Cerebellar nuclear complex (tissue), 1 donor: Measurements from ENCODE around the gene RHOA.

Experiments
- DNase-seq, 2 experiments: peaks; one replicate each; lab custom pipeline; 2025; lab: John Stamatoyannopoulos, UW

Gene RHOA

DNA sequence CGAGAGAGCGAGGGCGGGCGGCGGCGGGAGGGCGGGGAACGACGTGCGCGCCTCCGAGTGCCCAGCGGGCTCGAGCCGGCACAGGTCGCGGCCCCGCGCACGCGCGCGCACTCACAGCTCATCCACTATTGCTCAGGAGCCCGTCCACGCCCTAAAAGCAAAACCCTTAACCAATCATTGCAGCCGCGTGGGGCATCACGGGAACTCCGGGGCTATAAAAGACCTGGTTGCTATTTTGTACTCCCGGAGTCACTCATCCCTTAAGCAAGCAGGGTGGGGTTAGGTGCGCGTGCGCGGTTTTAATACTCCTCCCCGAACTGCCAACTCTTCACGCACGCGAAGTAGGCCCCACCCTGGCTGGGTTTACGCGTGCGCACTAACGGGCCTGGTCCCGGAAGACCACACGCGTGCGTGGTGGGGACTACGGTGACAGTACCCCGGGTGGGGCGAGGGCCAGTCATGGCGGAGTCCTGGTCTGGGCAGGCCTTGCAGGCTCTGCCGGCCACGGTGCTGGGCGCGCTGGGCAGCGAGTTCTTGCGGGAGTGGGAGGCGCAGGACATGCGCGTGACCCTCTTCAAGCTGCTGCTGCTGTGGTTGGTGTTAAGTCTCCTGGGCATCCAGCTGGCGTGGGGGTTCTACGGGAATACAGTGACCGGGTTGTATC, at the start of gene RHOA, which contains the start of gene TCTA:
Gene RHOA (minus strand): TSS at position 9 of the 664 bp plus-strand sequence. CDS start 36,387 bp downstream, outside the sequence.
Gene TCTA (plus strand): TSS at position 456 of the 664 bp plus-strand sequence. CDS start 4 bp downstream, at position 460.
- peak; percentile 96 to 98 for DNase-seq

DNA sequence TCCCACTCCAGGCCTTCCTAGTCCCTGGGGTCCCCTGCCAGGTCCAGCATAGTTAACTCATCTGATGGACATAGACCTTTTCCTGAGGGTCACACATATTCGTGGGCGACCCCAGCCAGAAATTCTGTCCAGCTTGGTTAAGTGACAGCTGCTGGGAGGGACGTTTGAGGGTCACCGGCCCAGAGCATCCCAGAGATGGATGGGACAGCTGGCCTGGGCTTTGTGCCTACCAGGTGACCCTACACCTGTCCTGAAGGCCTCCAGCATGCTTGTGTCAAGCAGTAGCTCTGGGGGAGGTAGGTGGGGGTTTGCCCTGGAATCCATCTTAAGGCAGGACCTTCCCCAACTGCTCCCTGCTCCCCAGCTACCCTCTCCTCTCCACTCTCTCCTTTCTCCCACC, 49.2 kb upstream of the RHOA start:
- DNase-seq = no peak

DNA sequence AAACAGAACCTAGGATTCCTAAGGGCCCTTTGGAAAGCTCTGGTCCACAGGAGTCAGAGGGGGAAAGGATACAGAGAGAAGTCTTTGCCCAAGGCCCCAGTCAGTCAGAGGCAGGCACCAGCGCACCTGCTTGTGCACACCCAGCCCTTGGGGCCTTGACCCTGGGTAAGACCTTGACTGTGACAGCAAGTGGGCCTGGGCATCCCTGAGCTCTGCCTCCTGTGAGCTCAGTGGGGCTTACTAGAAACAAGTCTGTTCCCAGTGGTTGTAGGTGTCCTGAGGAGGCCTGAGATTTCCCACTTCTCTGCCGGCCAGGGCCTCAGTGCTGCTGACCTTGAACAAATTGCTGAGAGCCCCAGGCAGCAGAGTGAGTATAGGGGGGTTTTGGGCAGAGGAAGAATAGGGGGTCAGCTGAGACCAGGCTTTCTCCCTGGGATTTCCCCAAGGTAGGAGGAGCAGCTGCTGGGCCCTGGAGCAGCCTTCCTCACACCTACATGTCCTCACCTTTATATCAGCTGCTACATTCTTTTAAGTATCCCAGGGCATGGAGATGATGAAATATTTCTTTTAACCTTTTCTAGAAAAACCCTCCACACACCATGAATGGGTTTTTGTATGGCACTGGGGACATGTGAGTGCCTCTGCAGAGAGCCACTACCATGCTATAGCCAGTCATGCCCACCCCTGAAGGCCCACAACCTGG, 48.6 kb upstream of the RHOA start:
- DNase-seq = no peak

DNA sequence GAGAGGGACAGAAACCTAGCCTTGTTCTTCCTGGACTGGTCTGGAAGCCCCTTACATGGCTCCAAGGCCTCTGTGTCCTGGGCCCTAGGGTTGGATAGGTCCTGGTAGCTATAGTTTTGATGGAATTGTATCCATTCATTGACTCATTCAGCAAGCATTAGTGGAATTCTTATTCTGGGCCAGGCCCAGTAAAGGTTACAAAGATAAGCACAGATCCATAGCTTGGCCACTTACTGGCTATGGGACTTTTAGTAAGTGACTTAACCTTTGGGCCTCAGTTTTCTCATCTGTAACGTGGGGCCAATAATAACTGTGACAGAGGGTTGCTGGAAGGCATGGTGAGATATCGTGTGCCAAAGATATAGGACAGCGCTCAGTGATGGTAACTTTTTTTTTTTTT, 44.7 kb upstream of the RHOA start:
- DNase-seq = no peak

DNA sequence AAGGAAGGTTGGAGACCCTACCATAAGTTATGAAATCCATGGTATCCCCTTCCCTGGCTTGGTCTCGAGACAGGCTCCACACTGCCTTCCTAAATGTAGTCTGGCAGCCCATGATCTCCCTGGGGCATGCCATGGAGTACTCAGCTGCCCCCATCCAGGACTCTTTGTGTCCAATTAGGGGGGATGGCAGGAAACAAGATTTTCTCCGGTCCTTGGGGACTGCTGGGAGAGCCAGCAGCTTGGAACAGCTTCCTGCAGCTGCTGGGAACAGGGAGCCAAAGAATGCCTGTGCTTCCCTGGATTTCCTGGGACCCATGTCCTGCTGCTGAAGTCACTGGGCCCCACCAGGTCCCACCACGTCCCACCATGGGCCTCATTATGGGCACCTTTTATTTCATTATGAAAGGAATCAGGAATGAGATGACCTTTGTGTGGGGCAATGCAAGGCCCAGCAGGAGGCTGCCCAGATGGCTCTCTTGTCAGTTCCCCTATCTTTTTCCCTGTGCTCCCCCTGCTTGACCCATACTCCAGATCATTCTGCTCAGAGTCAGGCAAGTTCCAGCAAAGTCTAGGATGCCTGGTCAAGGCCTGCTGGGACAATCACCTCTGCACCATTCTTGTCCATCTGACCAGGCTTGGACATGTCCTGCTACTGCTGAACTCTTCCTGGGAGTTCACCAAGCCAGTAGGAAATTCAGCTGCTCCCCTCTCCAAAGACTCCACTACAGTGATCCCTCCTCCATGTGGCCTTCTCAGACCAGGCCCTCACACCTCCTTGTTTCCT, 43.3 kb upstream of the RHOA start:
- no peak for DNase-seq

DNA sequence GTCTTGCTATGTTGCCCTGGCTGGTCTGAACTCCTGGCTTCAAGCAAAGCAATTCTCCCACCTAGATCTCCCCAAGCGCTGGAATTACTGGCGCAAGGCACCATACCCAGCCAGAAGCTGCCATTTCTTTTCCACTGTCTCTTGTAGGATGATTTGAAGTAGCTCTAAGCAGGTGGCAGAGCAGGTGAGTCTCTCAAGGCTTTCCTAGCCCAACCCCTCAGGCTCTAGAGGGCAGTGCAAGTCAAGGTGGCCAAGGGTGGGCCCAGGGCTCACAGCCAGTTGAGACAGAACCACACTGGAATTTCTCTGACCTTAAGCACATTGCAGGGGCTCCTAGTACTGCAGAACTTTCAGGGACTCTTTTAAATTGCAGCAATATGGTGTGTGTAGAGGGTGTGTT, 42.7 kb upstream of the RHOA start:
- no peak for DNase-seq

DNA sequence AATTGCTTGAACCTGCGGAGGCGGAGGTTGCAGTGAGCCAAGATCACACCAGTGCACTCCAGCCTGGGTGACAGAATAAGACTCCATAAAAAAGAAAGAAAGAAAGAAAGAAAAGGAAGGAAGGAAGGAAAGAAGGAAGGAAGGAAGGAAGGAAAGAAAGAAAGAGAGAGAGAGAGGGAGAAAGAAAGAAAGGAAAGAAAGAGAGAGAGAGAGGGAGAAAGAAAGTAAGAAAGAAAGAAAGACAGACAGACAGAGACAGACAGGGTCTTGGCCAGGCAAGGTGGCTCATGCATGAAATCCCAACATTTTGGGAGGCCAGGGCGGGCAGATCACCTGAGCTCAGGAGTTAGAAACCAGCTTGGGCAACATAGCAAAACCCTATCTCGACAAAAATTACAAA, 41.8 kb upstream of the RHOA start:
- DNase-seq = no peak

DNA sequence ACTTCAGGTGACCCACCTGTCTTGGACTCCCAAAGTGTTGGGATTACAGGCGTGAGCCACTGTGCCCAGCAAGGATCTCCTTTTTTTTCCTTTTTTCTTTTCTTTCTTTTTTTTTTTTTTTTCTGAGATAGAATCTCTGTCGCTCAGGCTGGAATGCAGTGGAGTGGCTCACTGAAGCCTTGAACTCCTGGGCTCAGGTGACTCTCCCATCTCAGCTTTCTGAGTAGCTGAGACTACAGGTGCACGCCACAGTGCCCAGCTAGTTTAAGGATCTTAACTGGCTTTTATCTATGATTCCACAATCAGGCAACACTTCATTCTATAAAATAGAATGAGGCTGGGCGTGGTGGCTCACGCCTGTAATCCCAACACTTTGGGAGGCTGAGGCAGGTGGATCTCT, 33.6 kb upstream of the RHOA start:
- no peak for DNase-seq

DNA sequence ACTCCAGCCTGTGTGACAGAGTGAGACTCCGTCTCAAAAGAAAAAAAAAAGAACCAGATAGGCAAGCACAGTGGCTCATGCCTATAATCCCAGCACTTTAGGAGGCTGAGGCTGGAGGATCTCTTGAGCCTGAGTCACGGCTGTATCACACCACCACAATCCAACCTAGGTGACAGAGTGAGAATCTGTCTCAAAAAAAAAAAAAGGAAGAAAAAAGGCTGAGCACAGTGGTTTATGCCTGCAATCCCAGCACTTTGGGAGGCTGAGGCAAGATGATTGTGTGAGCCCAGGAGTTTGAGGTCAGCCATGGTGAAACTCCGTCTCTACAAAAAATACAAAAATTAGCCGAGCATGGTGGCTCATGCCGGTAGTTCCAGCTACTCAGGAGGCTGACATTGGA, 23.0 kb upstream of the RHOA start:
- DNase-seq = no peak

DNA sequence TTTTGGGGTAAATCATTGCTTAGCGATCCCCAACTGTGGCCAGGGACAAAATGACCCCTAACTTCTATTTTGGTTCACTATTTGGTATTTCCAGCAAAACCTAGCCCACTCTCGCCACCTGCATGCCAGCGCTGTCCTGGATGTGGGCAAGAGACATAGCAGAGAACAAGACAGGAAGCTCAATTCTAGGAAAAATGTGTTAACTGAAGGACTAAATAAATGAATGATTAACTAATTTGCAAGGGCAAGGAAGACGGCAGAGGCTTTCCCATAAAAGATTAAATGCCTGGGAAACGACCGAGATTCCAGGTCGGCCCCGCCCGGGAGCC, 16.9 kb upstream of the RHOA start:
- DNase-seq = no peak

DNA sequence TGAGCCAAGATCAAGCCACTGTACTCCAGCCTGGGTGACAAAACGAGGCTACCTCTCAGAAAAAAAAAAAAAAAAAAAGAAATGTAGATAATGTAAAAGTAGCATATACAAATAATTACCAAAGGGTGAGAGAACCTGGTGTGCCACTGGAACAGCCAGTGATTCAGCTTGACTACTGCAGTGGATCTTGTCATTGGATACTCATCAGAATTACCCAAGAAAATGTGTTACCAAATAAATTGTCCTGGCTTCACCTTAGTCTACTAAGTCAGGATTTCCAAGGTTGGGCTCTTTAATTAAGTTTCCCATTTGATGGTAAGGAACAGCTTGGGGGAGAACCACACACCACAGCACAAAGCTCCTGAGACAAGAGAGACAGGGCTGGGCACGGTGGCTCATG, 15.8 kb upstream of the RHOA start:
- DNase-seq = no peak

DNA sequence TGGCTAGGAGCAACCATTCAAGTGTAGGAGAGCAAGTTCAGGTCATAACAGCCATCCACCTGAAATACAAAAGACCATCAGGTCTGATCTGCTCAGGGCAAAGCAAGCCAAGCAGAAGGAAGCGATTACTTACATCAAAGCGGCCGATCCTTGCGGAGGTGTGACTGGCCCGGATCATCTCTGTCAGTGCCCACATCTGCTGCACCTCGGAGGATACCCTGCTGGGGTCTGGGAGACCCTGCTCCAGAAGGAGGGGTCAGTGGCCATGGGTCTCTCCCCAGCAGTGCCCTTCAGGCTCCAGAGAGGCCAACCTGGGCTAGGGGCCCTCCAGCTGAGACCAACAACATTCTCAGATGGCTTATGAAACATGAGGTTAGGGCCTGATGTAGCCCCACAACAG, 13.0 kb upstream of the RHOA start:
- no peak for DNase-seq

DNA sequence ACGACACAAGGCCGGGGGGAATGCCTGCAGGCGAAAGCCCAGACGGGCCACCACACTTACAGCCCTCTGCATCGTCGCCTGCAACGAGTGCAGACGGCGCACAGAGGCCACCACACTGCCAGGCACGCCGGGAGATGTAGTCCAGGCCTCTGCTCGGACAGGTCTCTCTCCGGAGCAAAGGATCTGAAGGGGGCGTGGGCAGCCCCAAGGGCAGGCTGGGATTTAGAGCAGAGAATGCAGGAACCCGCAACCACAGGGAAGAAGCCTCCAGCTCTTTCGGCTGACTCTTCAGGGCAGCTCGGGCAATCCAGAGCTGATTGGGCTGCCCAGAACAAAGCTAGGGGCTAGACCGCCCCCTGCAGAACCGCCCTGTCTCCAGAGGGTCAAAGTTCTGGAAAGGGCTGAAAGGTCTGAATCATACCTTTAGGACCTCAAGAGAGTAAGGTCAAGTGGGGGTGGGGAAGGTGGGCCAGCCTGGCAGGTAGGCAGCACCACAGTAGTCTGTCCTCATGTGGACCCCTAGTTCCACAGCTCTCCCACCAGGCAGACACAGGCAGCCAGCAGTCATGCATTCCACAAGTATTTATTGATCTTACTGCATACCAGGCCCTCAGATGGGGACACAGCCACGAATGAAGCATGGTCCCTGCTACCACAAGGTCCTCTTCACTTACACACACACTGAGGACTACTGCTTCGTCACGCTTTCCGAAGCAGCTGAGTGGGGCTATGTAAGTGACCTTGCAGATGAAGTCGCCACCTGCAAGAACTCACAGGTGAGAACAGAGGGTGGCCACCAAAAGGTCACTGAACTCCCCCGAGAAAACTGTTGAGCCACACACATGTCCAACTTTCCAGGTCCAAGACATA, 10.8 kb upstream of the RHOA start, which contains the start of gene AMT:
Gene AMT (minus strand): TSS at position 95 of the 870 bp plus-strand sequence. CDS start 23 bp downstream, at position 72.
- peak in 1 of 2 experiments; percentile 12 for DNase-seq

DNA sequence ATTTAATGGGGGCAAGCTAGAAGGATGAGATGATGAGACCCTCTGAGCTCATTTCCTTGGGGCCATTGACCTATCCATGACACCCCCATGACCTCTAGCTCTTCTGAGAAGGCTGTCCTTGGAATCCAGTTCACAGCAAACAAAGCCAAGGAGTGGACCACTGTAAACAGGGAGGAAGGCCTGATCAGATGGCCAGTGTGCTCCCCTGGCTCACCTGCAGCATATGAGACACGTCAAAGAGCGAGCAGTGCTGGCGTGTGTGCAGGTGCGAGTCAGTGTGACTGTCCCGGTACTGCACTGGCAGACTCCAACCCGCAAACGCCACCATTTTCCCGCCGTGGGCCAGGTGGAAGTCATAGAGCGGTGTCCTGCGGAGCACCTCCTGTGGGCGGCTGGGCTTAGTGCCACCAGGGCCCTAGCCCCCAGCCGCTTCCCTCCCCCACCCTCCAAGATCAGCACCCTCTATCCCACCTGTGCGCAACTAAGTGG, 10.2 kb upstream of the RHOA start:
- no peak for DNase-seq

DNA sequence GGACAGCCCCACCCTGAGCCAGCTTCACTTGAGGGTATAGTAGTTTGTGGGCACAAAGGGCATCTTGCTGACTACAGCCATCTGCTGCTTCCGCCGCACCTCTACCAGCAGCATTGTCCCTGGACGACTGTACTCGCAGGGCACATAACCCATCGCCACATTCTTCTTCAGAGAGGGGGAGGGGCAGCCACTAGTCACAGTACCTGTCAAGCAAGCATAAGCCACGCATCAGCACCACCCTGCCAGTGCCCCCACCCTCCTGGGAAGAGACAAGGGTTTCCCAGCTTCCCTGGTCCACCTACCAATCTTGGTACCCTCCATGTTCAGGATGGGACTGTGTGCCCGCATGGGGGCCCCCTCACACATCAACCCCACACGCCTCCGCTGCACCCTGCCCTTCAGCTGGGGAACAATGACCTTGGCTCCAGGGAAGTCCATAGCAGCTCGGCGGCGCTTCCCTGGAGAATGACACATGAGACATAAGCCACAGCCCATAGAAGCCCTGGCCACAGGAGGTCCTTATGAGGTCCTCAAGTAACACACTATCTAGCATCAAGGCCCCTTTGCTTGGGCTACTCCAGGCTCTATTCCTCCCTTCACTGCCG, 5.8 kb upstream of the RHOA start:
- DNase-seq = no peak

DNA sequence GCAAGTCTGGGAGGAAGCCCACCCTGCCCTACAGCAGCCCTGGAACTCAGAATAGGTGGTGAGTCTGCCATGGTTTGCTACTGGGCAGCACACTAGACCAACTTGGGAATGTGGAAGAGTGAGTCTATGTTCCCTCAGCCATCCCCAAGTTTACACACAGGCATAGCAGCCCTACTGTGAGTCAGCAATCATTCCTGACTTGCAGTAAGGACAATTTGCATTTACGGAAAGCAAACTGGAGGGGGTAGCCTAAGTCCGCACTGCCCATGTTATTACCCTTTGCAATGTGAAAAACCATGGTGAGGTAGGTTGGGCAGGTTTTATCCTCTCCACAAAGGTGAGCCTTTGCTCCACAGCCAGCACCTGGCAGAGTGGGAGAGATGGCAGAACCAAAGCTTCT, 5.1 kb upstream of the RHOA start:
- DNase-seq = no peak

DNA sequence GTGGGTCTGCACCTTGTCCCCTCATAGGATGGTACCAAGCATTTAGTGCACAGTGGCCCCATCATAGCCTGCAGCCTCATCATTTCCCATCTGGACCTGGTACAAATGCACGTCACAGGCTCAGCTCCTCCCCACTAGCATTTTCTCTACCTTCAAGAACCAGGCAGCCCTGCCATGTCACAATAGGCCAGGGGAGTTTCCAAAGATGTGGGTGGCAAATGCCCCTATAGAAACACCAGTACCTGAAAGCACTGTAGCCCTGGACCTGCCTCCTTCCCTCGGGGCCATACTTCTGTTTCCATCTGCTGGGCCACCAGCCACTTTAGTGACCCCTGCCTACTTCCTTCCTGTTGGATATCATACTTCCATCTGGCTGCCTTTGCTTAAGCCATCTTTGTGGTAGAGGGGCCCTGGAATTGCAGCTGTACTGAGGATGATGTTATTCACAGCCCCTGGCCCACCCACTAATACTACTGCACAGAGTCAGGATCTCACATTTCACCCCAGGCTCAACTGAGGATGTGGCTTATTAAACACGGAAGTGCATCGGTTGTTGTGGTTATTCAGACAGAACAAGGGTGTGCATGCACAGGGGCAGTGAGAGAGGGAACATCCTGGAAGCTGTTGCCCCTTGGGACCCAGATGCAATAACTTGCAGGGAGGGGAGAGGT, 4.3 kb upstream of the RHOA start:
- no peak for DNase-seq

DNA sequence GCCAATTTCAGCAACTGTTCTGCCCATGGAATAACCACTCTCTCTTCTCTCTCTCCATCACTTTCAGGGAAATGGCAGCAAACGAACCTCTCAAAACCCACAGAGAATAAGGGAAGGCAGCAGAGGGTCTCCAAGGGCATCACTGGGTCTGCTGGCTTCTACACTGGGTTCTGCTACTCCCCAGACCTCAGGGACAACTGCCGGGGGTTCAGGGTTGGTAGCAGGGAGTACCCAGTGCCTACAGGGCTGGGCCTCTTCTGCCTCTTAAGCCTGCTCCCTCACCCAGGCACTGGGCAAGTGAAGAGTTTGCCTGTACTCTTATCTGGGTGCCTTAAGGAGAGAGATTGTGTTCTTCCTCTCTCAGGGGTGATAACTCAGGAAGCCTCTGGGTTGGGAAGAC, 3.0 kb upstream of the RHOA start:
- DNase-seq = no peak

DNA sequence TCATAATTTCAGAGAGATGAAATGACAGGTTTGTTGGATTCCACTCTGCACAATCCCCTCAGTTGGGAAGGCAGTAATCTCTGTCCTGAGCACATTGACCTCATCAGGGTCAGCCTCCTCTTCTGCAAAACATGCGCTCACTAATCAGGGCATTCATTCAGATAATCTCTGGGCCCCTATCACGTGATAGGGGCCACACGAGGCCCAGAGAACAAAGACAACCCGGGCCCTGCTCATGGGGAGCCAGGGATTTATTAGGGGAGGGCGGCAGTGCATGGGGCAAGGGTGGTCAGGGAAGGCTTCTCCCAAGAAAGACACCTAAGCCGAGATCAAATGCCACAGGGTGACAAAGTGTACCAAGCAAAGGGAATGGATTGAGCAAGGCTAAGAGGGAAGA, 1.6 kb upstream of the RHOA start:
- DNase-seq = no peak

DNA sequence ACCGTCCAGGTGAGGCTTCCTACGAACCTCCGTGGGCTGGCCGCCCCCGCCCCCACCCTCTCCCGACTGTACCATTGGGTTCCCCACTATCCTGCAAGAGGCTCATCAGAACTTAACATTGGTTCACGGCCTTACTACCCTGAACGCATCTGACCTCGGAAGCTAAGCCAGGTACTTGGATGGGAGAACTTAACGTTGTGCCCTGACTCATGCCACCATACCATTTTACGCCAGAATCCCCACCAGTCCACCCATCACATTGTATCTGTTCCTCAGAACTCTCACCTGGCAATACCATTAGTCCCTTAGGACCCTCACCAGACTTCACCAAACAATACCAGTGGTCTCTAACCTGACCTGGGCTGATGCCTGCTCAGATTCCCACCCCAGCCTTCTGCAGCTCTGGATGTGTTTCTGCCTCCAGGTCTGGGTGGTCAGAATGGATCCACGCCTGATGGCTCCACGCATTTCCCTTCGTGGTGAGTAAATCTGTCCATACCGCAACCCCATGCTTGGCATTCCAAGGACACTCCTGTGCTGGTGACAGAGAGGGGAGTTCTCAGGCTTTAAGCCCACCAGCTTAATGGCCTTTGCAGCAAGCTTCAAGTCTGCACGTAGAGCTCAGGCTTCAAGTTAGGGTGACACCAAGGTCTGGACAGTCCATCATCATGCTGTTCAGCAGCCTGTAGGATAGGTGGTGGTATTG, 1.0 kb upstream of the RHOA start:
- DNase-seq = no peak
